AG09309 (cell line): ENCODE data around the gene UBE2D2.

Experiments used
- DNase-seq: peaks from one replicate; pipeline ENCODE4 v3.0.0-alpha.2; 2010; ENCODE audit warnings: low read depth
- H3K4me3 ChIP-seq: 2 replicates; pipeline ENCODE4 v1.5.1; 2011; ENCODE audit warnings: mild to moderate bottlenecking, low read depth, low read length, moderate library complexity; ENCODE audit not compliant: control insufficient read depth
- CTCF ChIP-seq: IDR thresholded peaks from 2 replicates; pipeline ENCODE4 v1.5.1; 2011; ENCODE audit warnings: mild to moderate bottlenecking, low read depth, low read length, inconsistent platforms; ENCODE audit not compliant: insufficient read depth, control insufficient read depth; ENCODE audit errors: missing control alignments

Gene UBE2D2

GRCh38 chr5:139642891-139643871 lies 82.0 kb downstream of the UBE2D2 start:
- no peak for DNase-seq
- no peak for TF ChIP-seq CTCF

GRCh38 chr5:139644001-139644456 lies 82.9 kb downstream of the UBE2D2 start:
- DNase-seq, result no peak
- H3K4me3 ChIP-seq, result no peak overlapping the region
- TF ChIP-seq CTCF, result no peak

More at GRCh38 chr5:139642891-139643871, 82.0 kb downstream of the UBE2D2 start:
- H3K4me3 ChIP-seq, result no peak overlapping the region

GRCh38 chr5:139644646-139645429 lies 83.7 kb downstream of the UBE2D2 start:
- no peak overlapping the region for H3K4me3 ChIP-seq
- no peak for DNase-seq
- no peak for TF ChIP-seq CTCF

GRCh38 chr5:139645430-139645871 lies 84.3 kb downstream of the UBE2D2 start:
- no peak for DNase-seq
- no peak for TF ChIP-seq CTCF

GRCh38 chr5:139646111-139646510 lies 85.0 kb downstream of the UBE2D2 start:
- H3K4me3 ChIP-seq, result no peak overlapping the region
- no peak for DNase-seq
- TF ChIP-seq CTCF, result no peak

More at GRCh38 chr5:139645430-139645871, 84.3 kb downstream of the UBE2D2 start:
- no peak overlapping the region for H3K4me3 ChIP-seq

GRCh38 chr5:139646912-139647505 lies 85.9 kb downstream of the UBE2D2 start:
- DNase-seq, result no peak
- no peak overlapping the region for H3K4me3 ChIP-seq
- TF ChIP-seq CTCF, result no peak
